ENCODE data around the gene ESPNL.

DNA sequence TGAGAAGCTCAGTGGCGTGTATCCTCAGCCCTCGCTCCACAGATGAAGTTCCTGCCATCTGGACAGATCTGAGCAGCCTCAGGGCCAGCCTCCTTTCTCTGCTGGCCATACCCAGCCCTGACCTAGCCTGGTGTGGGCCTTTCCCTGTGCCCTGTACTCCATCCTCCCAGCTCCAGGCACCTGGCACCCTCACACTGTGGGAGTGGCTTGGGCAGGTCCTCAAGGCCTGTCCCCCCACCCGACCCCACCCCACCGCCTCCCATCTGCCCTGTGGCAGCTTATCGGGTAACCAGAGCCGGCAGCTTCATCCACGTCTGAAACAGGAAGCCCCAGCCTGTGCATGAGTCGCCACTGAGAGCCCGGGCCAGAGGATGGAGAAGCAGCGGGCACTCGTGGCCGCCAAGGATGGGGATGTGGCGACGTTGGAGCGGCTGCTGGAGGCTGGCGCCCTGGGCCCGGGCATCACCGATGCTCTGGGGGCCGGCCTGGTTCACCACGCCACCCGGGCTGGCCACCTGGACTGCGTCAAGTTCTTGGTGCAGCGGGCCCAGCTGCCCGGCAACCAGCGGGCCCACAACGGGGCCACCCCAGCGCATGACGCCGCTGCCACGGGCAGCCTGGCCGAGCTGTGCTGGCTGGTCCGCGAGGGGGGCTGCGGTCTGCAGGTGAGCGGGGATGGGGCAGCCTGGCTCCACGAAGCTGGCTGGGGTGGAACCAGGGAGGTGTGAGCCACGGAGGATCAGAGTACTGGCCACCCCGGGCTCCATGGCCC lies at the start of gene ESPNL:
- TF ChIP-seq, protein P1, sequence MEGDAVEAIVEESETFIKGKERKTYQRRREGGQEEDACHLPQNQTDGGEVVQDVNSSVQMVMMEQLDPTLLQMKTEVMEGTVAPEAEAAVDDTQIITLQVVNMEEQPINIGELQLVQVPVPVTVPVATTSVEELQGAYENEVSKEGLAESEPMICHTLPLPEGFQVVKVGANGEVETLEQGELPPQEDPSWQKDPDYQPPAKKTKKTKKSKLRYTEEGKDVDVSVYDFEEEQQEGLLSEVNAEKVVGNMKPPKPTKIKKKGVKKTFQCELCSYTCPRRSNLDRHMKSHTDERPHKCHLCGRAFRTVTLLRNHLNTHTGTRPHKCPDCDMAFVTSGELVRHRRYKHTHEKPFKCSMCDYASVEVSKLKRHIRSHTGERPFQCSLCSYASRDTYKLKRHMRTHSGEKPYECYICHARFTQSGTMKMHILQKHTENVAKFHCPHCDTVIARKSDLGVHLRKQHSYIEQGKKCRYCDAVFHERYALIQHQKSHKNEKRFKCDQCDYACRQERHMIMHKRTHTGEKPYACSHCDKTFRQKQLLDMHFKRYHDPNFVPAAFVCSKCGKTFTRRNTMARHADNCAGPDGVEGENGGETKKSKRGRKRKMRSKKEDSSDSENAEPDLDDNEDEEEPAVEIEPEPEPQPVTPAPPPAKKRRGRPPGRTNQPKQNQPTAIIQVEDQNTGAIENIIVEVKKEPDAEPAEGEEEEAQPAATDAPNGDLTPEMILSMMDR (IDR thresholded peaks at IDR 0.05), result no peak
- TF ChIP-seq POLR2A (IDR thresholded peaks at IDR 0.05), result no peak
